BJ (cell line): Measurements from ENCODE around the gene BFSP1. TPM values are rescaled to one million over a fixed set of nuclear protein-coding genes. Genes with fewer than 3 reads are reported as not detected.

Experiments used
- CTCF ChIA-PET: fragments of 350-600 bp; formaldehyde crosslinking; extraction: SDS; loops from one replicate; lab custom pipeline; 2021; ENCODE audit warnings: antibody characterized with exemption, inconsistent platforms; lab: Yijun Ruan, JAX
- POLR2A ChIA-PET: fragments of 300-600 bp; sonication (Branson Sonifier 250); formaldehyde crosslinking; extraction: SDS; loops from one replicate; lab custom pipeline; 2021; ENCODE audit warnings: antibody characterized with exemption; lab: Charles Lee
- DNase-seq: peaks from one replicate; pipeline ENCODE4 v3.0.0-alpha.2; 2011; ENCODE audit warnings: low read depth
- H3K27me3 ChIP-seq: 2 replicates; pipeline ENCODE4 v1.6.0; 2011; ENCODE audit warnings: low read length; ENCODE audit not compliant: control insufficient read depth, insufficient read depth
- H3K36me3 ChIP-seq: 2 replicates; pipeline ENCODE4 v1.5.1; 2011; ENCODE audit warnings: low read length; ENCODE audit not compliant: control insufficient read depth, insufficient read depth
- H3K4me3 ChIP-seq: 2 replicates; pipeline ENCODE4 v1.5.1; 2011; ENCODE audit warnings: low read depth, mild to moderate bottlenecking, control low read depth, low read length
- CTCF ChIP-seq: IDR thresholded peaks from 2 replicates; pipeline ENCODE4 v1.5.1; 2011; ENCODE audit warnings: low read depth, mild to moderate bottlenecking, control low read depth, inconsistent platforms, low read length, moderate library complexity; ENCODE audit not compliant: insufficient read depth
- polyA plus RNA-seq: library from polyadenylated mRNA; depleted of rRNA; stranded (reverse); fragments of >200 nt; gene quantifications from 2 replicates; pipeline ENCODE4 v1.2.3, GENCODE V29; 2011

The BFSP1 gene
- polyA plus RNA-seq, 1 experiment: 2.4 TPM

- Histone ChIP-seq H3K4me3 (no peak overlapping the region), H3K36me3 (no peaks in the 10 kb centered on the region), H3K27me3 (no peaks in the 10 kb centered on the region)
- no peak for TF ChIP-seq CTCF
- POLR2A ChIA-PET: no interaction called here
- no peak for DNase-seq
- CTCF ChIA-PET: interaction anchor here (1.2 kb wide), 1 partner anchor 382 kb away, joined by 3 read pairs; no protein-coding TSS in a partner anchor
Observed at GRCh38 chr20:17534077-17534476, 2.9 kb upstream of the BFSP1 start.

GRCh38 chr20:17533396-17533795 is 2.2 kb upstream of the BFSP1 start:
- no peak for TF ChIP-seq CTCF
- POLR2A ChIA-PET: interaction anchor here (0.5 to 0.6 kb wide), 2 partner anchors 409 to 616 kb away, joined by 3 read pairs; no protein-coding TSS in a partner anchor

GRCh38 chr20:17531665-17532025 is 466 bp upstream of the BFSP1 start:
- Histone ChIP-seq H3K4me3 (peak overlapping the region; percentile 30), H3K27me3 (no peaks in the 10 kb centered on the region), H3K36me3 (no peaks in the 10 kb centered on the region)
- POLR2A ChIA-PET: interaction anchor here (0.6 kb wide), 1 partner anchor 78 kb away, joined by 3 read pairs; no protein-coding TSS in a partner anchor
- DNase-seq: no peak
- no peak for TF ChIP-seq CTCF
- CTCF ChIA-PET: interaction anchor here (0.7 to 1.2 kb wide), 4 partner anchors 26 to 133 kb away, joined by 3 to 5 read pairs (median 4); no protein-coding TSS in a partner anchor

More at GRCh38 chr20:17533396-17533795, 2.2 kb upstream of the BFSP1 start:
- Histone ChIP-seq H3K27me3 (no peaks in the 10 kb centered on the region), H3K4me3 (no peak overlapping the region), H3K36me3 (no peaks in the 10 kb centered on the region)
- CTCF ChIA-PET: interaction anchor here (0.9 kb wide), 1 partner anchor 50 kb away, joined by 4 read pairs; no protein-coding TSS in a partner anchor
- DNase-seq: no peak

- Histone ChIP-seq H3K27me3 (no peaks in the 10 kb centered on the region; the same call in 1 of the 2 replicates), H3K4me3 (no peak overlapping the region), H3K36me3 (no peaks in the 10 kb centered on the region)
- POLR2A ChIA-PET: interaction anchor here (0.5 kb wide), 1 partner anchor 41 kb away, joined by 3 read pairs; no protein-coding TSS in a partner anchor
- no peak for DNase-seq
- TF ChIP-seq CTCF: no peak
- CTCF ChIA-PET: no interaction called here
Observed at GRCh38 chr20:17530153-17530552, 1.0 kb downstream of the BFSP1 start.

GRCh38 chr20:17529586-17529985 is 1.6 kb downstream of the BFSP1 start:
- Histone ChIP-seq H3K36me3 (no peaks in the 10 kb centered on the region), H3K4me3 (no peak overlapping the region), H3K27me3 (no peaks in the 10 kb centered on the region; the same call in 1 of the 2 replicates)
- no peak for DNase-seq
- TF ChIP-seq CTCF: no peak
- POLR2A ChIA-PET: no interaction called here
- CTCF ChIA-PET: no interaction called here
